Measurements from ENCODE around the gene ANKS6. TPM values are rescaled to one million over a fixed set of nuclear protein-coding genes. Genes with fewer than 3 reads are reported as not detected.

Gene ANKS6
- 10.6 and 11.1 TPM in 2 replicates for total RNA-seq (ENCODE audit: low replicate concordance)

DNA sequence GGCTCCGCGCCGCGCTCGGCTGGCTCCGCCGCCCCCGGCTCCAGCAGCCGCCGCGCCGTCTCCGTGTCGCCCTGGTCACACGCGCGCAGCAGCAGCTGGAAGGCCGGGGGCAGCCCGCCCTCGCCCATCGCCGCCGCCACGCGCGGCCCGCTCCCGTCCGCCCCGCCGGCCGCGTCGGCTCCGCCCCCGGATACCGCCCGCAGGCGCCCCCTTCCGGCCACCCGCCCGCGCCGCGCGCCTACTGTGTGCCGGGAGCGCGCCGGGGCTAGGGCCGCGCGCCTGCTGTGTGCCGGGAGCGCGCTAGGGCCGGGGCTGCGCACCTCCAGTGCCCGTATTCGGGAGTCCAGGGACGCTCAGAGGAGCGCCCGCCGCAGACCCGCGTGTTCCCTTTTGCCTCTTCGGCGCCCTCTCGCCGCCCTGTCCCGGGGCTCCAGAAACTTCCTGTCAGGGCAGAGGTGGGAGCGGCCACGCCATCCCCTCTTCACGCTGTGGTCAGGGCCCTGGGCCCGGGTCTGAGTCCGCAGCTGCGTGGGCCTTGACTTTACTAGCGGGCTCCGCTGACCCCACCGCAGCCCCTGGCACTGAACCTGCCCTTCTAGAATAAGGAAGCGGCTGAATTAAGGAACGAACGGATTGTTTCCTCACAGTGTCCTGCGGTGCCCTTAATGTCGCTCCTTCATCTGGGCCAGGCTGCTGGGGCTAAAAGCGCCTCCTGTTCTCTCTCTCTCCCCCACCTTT, at the start of gene ANKS6:
TSS of gene ANKS6 (minus strand) at position 192 of the 738 bp plus-strand sequence. CDS start at position 128, 64 bp downstream.

DNA sequence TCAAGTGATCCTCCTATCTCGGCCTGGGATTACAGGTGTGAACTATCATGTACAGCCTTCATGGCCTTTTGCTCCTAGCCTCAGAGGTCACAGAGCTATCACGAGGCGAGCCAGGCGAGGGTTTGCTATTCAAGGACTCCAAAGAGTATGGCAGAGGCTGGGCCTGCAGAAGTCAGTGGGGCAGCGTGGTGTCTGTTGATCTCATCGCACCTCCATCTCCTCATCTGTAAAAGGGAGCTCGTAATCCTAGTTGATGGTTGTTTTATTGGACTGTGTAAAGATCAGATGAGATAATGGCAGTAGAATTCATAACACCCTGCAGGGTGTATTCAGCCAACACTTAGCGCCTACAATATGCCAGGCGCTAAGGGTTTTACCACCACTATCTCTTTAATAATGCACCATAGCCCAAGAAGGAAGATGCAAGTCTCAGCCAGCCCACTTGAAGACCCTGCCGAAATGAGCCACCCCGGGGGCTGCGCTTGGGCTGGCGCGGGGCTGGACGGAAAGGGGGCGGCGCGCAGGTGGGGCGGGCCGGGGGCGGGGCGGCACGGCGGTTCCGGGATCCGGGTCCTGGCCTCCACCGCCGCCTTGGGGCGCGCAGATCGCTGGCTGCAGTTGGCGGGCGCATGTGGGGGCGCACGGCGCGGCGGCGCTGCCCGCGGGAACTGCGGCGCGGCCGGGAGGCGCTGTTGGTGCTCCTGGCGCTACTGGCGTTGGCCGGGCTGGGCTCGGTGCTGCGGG, 10.9 kb upstream of the ANKS6 start, which contains the start of gene GALNT12:
TSS of gene GALNT12 (plus strand) at position 601 of the 744 bp plus-strand sequence. CDS start at position 630, 29 bp downstream.

DNA sequence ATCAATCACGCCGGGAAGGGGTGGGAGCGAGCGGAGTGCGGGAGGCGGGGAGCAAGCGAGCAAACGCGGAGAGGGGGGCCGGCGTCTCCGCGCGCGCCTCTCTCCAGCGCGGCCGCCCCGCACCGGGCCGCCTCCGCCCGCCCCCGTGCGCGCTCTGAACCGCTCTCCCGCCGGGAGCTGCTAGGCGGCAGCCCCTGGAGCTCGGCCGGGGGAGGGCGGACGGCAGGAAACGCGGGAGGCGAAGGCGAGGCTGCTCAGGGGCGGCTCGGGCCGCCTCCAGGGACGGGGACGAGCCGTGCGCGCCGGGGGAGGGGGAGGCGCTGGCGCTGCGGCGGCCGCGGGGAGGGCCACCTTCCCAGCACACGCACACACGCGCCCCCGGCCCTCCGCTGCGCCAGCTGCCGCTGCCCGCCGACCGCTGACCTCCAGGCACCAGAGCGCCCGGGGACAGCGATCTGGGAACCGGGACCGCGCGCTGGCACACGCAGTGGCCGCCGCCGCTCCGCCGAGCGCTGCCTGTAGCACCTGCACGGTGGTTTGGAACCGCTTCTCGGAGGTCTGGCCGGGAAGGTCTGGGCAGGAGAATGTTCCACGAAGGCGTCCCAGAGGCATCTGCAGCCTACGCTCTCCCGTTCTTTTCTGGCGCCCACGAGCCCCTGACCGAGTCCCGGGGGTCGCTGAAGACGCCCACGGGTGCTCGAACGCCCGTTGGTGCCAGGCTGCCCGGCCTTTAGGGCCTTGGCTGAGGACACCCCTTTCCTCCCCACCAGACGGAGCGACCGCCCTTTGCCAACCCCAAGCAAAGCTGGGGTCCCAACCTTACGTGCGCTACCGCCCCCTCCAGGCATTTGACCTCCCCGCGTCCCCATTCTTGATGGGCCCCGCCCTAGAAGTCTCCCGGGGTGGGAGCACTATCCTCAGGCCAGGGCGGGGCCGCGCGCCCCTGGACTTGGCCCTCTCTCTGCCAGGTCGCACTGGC, 87.1 kb downstream of the ANKS6 start, which contains the start of gene GABBR2:
TSS of gene GABBR2 (minus strand) at position 3 of the 979 bp plus-strand sequence. CDS start 198 bp downstream, outside the sequence.

Other genes starting within 250 kb of the ANKS6 start
- gene GABBR2, start 87.6 kb downstream of the ANKS6 start, total RNA-seq (ENCODE audit: low replicate concordance): 0.23 TPM in 1 of 2 replicates, not detected in the other
- gene GALNT12, start 11.1 kb upstream of the ANKS6 start, total RNA-seq (ENCODE audit: low replicate concordance): 2.2 and 13.6 TPM in 2 replicates
- gene COL15A1, start 147.4 kb upstream of the ANKS6 start, total RNA-seq (ENCODE audit: low replicate concordance): 18.2 and 130 TPM in 2 replicates

Data from smooth muscle cell of the coronary artery (primary cell).